ENCODE results near the gene NHLRC1.

DNA sequence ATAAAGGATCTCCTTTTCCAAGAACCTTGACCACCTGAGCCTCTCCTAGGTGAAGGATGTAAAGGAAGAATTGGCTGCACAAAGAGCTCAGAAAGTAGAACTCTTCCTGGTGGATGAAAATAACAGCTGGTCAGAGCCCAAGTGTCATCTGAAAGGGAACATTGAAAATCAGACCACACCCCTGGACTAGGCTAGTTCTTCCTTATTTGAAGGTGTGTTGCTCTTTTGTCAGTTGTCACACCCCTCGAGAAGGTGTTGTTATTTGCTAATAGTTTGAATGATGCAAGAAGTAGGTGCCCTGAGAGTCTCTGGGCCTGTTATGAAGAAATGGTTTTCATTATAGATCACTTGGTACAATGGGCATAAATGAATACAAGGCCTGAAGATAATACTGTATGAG, 31.1 kb downstream of the NHLRC1 start:
- TF ChIP-seq POLR2AphosphoS5 (IDR thresholded peaks at IDR 0.05) = no peak
- TF ChIP-seq, protein P1, sequence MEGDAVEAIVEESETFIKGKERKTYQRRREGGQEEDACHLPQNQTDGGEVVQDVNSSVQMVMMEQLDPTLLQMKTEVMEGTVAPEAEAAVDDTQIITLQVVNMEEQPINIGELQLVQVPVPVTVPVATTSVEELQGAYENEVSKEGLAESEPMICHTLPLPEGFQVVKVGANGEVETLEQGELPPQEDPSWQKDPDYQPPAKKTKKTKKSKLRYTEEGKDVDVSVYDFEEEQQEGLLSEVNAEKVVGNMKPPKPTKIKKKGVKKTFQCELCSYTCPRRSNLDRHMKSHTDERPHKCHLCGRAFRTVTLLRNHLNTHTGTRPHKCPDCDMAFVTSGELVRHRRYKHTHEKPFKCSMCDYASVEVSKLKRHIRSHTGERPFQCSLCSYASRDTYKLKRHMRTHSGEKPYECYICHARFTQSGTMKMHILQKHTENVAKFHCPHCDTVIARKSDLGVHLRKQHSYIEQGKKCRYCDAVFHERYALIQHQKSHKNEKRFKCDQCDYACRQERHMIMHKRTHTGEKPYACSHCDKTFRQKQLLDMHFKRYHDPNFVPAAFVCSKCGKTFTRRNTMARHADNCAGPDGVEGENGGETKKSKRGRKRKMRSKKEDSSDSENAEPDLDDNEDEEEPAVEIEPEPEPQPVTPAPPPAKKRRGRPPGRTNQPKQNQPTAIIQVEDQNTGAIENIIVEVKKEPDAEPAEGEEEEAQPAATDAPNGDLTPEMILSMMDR (IDR thresholded peaks at IDR 0.05; ENCODE audit: poor library complexity, severe bottlenecking) = no peak
- TF ChIP-seq, protein P2, sequence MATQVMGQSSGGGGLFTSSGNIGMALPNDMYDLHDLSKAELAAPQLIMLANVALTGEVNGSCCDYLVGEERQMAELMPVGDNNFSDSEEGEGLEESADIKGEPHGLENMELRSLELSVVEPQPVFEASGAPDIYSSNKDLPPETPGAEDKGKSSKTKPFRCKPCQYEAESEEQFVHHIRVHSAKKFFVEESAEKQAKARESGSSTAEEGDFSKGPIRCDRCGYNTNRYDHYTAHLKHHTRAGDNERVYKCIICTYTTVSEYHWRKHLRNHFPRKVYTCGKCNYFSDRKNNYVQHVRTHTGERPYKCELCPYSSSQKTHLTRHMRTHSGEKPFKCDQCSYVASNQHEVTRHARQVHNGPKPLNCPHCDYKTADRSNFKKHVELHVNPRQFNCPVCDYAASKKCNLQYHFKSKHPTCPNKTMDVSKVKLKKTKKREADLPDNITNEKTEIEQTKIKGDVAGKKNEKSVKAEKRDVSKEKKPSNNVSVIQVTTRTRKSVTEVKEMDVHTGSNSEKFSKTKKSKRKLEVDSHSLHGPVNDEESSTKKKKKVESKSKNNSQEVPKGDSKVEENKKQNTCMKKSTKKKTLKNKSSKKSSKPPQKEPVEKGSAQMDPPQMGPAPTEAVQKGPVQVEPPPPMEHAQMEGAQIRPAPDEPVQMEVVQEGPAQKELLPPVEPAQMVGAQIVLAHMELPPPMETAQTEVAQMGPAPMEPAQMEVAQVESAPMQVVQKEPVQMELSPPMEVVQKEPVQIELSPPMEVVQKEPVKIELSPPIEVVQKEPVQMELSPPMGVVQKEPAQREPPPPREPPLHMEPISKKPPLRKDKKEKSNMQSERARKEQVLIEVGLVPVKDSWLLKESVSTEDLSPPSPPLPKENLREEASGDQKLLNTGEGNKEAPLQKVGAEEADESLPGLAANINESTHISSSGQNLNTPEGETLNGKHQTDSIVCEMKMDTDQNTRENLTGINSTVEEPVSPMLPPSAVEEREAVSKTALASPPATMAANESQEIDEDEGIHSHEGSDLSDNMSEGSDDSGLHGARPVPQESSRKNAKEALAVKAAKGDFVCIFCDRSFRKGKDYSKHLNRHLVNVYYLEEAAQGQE (IDR thresholded peaks at IDR 0.05; ENCODE audit: borderline replicate concordance) = no peak
- no peak for TF ChIP-seq RAD21 (conservative IDR thresholded peaks at IDR 0.05)
- TF ChIP-seq EZH2 (IDR thresholded peaks at IDR 0.05; ENCODE audit: borderline replicate concordance, insufficient read depth, low read length, poor library complexity, severe bottlenecking) = no peak

Data from neural cell (in vitro differentiated cells).